NCI-H1105 treated with DMSO at 0.1 percent for 48 hours (cell line): ENCODE measurements around the gene HACE1.
A peak's percentile ranks its signal among the peaks of the same experiment; 100 is the strongest.
"Not testable (repeated sequence)": the region's sequence is repeated elsewhere in the genome, so short reads cannot be mapped to it uniquely, and the experiment has no call there.

Experiments used
- DNase-seq: peaks from one replicate; lab custom pipeline; 2025; lab: John Stamatoyannopoulos, UW

Gene HACE1

GRCh38 chr6:104859225-104860146, at the start of gene HACE1:
TSS of gene HACE1 (minus strand) at chr6:104859919. CDS start at chr6:104859642, 277 bp downstream.
- peak; percentile 93 for DNase-seq

- DNase-seq, result no peak
Observed at GRCh38 chr6:104908888-104909525, 49.3 kb upstream of the HACE1 start.

- DNase-seq, result no peak
Observed at GRCh38 chr6:104908031-104908887, 48.5 kb upstream of the HACE1 start.

- DNase-seq, result not testable (repeated sequence)
Observed at GRCh38 chr6:104898893-104899292, 39.2 kb upstream of the HACE1 start.

GRCh38 chr6:104896914-104897313, 37.2 kb upstream of the HACE1 start:
- no peak for DNase-seq

- DNase-seq, result no peak
Observed at GRCh38 chr6:104888066-104888465, 28.3 kb upstream of the HACE1 start.

GRCh38 chr6:104887350-104887749, 27.6 kb upstream of the HACE1 start:
- no peak for DNase-seq

GRCh38 chr6:104885518-104886043, 25.9 kb upstream of the HACE1 start:
- DNase-seq, result peak; percentile 25

- peak; percentile 25 for DNase-seq
Observed at GRCh38 chr6:104884867-104885517, 25.3 kb upstream of the HACE1 start.

- DNase-seq, result no peak
Observed at GRCh38 chr6:104881964-104882668, 22.4 kb upstream of the HACE1 start.

- DNase-seq, result no peak
Observed at GRCh38 chr6:104862456-104862855, 2.7 kb upstream of the HACE1 start.

- no peak for DNase-seq
Observed at GRCh38 chr6:104860221-104860620, 502 bp upstream of the HACE1 start.

- peak; percentile 44 for DNase-seq
Observed at GRCh38 chr6:104858642-104859041, 1.1 kb downstream of the HACE1 start.

- DNase-seq, result no peak
Observed at GRCh38 chr6:104855507-104855906, 4.2 kb downstream of the HACE1 start.

GRCh38 chr6:104847721-104848120, 12.0 kb downstream of the HACE1 start:
- not testable (repeated sequence) for DNase-seq

- DNase-seq, result no peak
Observed at GRCh38 chr6:104843229-104843628, 16.5 kb downstream of the HACE1 start.

- no peak for DNase-seq
Observed at GRCh38 chr6:104837158-104837557, 22.6 kb downstream of the HACE1 start.

- DNase-seq, result not testable (repeated sequence)
Observed at GRCh38 chr6:104836479-104837020, 23.2 kb downstream of the HACE1 start.

GRCh38 chr6:104835782-104836181, 23.9 kb downstream of the HACE1 start:
- no peak for DNase-seq

- no peak for DNase-seq
Observed at GRCh38 chr6:104829183-104829958, 30.3 kb downstream of the HACE1 start.
